Measurements from ENCODE around the gene ADAMTS9. TPM values are rescaled to one million over a fixed set of nuclear protein-coding genes. Genes with fewer than 3 reads are reported as not detected.

Gene ADAMTS9
- total and polyA plus RNA-seq, 9 of the 15 experiments (the other 6 are each of a cell fraction or from before 2014, with no cell fraction given), result 0.05 to 0.32 (median 0.13) TPM; not detected in 2

- TF ChIP-seq MGA (IDR thresholded peaks at IDR 0.05), result no peak
- TF ChIP-seq NR0B1 (IDR thresholded peaks at IDR 0.05; ENCODE audit: partially characterized antibody), result no peak
- TF ChIP-seq ZBTB1 (CRISPR knock-in tag; IDR thresholded peaks at IDR 0.05; ENCODE audit: borderline replicate concordance, low read depth), result no peak
- no peak for TF ChIP-seq KLF13 (tag; IDR thresholded peaks at IDR 0.05; ENCODE audit: borderline replicate concordance, low read depth)
- TF ChIP-seq RBM39 (optimal IDR thresholded peaks at IDR 0.05; ENCODE audit: low read depth, low read length), result no peak
Observed at GRCh38 chr3:64518496-64518895, 169.3 kb downstream of the ADAMTS9 start (continued).

Data from K562 (cell line).